ENCODE measurements around the gene RLN3. TPM values are rescaled to one million over a fixed set of nuclear protein-coding genes. Genes with fewer than 3 reads are reported as not detected.

The RLN3 gene
- total and polyA plus RNA-seq, 4 donors: not detected

DNA sequence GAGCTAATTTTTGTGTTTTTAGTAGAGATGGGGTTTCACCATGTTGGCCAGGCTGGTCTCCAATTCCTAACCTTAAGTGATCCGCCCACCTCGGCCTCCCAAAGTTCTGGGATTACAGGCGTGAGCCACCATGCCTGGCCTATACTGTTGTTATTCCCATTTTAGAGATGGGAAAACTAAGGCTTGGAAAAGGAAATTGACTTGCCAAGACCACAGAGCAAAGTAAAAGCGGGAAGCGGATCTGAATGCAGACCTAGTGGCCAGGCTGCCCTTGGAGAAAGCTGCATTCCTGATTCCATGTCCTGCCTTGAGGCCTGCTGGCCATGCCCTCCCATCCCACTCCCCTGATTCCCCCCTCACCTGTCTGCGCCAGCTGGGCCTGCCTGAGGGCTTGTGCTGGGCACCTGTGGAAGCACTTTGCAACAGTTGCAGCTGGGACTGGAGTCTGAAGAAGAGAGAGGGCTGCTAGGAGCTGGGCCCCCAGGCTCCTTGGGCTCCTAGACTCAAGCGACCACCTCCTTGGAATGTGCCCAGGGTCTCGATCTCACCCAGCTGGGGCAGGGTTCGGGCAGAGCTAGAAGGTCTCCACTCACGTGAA, 28.2 kb downstream of the RLN3 start:
- 94% methylated on average over 10 of the region's 10 CpGs for WGBS
- H3K9ac ChIP-seq (ENCODE audit: low read depth in 1 of 2, low read length in 2 of 2): no peak overlapping the region
- TF ChIP-seq RXRA (IDR thresholded peaks at IDR 0.05): no peak
- no peak for TF ChIP-seq HNF4G (IDR thresholded peaks at IDR 0.05)
- TF ChIP-seq HNF4A (conservative IDR thresholded peaks at IDR 0.05): no peak
- TF ChIP-seq, protein P1, sequence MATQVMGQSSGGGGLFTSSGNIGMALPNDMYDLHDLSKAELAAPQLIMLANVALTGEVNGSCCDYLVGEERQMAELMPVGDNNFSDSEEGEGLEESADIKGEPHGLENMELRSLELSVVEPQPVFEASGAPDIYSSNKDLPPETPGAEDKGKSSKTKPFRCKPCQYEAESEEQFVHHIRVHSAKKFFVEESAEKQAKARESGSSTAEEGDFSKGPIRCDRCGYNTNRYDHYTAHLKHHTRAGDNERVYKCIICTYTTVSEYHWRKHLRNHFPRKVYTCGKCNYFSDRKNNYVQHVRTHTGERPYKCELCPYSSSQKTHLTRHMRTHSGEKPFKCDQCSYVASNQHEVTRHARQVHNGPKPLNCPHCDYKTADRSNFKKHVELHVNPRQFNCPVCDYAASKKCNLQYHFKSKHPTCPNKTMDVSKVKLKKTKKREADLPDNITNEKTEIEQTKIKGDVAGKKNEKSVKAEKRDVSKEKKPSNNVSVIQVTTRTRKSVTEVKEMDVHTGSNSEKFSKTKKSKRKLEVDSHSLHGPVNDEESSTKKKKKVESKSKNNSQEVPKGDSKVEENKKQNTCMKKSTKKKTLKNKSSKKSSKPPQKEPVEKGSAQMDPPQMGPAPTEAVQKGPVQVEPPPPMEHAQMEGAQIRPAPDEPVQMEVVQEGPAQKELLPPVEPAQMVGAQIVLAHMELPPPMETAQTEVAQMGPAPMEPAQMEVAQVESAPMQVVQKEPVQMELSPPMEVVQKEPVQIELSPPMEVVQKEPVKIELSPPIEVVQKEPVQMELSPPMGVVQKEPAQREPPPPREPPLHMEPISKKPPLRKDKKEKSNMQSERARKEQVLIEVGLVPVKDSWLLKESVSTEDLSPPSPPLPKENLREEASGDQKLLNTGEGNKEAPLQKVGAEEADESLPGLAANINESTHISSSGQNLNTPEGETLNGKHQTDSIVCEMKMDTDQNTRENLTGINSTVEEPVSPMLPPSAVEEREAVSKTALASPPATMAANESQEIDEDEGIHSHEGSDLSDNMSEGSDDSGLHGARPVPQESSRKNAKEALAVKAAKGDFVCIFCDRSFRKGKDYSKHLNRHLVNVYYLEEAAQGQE (IDR thresholded peaks at IDR 0.05): no peak
- TF ChIP-seq, protein P2, sequence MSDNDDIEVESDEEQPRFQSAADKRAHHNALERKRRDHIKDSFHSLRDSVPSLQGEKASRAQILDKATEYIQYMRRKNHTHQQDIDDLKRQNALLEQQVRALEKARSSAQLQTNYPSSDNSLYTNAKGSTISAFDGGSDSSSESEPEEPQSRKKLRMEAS (IDR thresholded peaks at IDR 0.05): no peak
- no peak for TF ChIP-seq SP1 (IDR thresholded peaks at IDR 0.05)
- TF ChIP-seq, protein P3, sequence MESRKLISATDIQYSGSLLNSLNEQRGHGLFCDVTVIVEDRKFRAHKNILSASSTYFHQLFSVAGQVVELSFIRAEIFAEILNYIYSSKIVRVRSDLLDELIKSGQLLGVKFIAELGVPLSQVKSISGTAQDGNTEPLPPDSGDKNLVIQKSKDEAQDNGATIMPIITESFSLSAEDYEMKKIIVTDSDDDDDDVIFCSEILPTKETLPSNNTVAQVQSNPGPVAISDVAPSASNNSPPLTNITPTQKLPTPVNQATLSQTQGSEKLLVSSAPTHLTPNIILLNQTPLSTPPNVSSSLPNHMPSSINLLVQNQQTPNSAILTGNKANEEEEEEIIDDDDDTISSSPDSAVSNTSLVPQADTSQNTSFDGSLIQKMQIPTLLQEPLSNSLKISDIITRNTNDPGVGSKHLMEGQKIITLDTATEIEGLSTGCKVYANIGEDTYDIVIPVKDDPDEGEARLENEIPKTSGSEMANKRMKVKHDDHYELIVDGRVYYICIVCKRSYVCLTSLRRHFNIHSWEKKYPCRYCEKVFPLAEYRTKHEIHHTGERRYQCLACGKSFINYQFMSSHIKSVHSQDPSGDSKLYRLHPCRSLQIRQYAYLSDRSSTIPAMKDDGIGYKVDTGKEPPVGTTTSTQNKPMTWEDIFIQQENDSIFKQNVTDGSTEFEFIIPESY (IDR thresholded peaks at IDR 0.05): no peak
- no peak for TF ChIP-seq RAD21 (IDR thresholded peaks at IDR 0.05)
- no peak for TF ChIP-seq EGR1 (IDR thresholded peaks at IDR 0.05; ENCODE audit: low read depth in 2 of 2)
- no peak for TF ChIP-seq YY1 (IDR thresholded peaks at IDR 0.05)
- TF ChIP-seq JUND (IDR thresholded peaks at IDR 0.05): no peak
- TF ChIP-seq GABPA (IDR thresholded peaks at IDR 0.05 in 1 of 2, conservative IDR thresholded peaks at IDR 0.05 in 1 of 2): no peak
- TF ChIP-seq, protein P4, sequence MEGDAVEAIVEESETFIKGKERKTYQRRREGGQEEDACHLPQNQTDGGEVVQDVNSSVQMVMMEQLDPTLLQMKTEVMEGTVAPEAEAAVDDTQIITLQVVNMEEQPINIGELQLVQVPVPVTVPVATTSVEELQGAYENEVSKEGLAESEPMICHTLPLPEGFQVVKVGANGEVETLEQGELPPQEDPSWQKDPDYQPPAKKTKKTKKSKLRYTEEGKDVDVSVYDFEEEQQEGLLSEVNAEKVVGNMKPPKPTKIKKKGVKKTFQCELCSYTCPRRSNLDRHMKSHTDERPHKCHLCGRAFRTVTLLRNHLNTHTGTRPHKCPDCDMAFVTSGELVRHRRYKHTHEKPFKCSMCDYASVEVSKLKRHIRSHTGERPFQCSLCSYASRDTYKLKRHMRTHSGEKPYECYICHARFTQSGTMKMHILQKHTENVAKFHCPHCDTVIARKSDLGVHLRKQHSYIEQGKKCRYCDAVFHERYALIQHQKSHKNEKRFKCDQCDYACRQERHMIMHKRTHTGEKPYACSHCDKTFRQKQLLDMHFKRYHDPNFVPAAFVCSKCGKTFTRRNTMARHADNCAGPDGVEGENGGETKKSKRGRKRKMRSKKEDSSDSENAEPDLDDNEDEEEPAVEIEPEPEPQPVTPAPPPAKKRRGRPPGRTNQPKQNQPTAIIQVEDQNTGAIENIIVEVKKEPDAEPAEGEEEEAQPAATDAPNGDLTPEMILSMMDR (IDR thresholded peaks at IDR 0.05; ENCODE audit: low read depth, low read length, missing input control): no peak
- TF ChIP-seq, protein P5, sequence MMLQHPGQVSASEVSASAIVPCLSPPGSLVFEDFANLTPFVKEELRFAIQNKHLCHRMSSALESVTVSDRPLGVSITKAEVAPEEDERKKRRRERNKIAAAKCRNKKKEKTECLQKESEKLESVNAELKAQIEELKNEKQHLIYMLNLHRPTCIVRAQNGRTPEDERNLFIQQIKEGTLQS (IDR thresholded peaks at IDR 0.05): no peak
- no peak for TF ChIP-seq FOXA2 (IDR thresholded peaks at IDR 0.05)
- no peak for TF ChIP-seq FOXA1 (IDR thresholded peaks at IDR 0.05)
- no peak for TF ChIP-seq TAF1 (conservative IDR thresholded peaks at IDR 0.05)
- TF ChIP-seq NR2F2 (IDR thresholded peaks at IDR 0.05): no peak
- H3K4me1 ChIP-seq (ENCODE audit: control insufficient read depth in 4 of 4, insufficient read depth in 4 of 4, low read length in 3 of 4): peaks cover 1 to 29% (median 20%) of the 10 kb centered on the region in 4 donors
- H3K9me3 ChIP-seq (ENCODE audit: control insufficient read depth in 4 of 4, low read length in 3 of 4): no peaks in the 10 kb centered on the region
- DNase-seq (ENCODE audit: low spot score): no peak
- peaks cover 7 to 27% (median 13%) of the 10 kb centered on the region in 4 donors for H3K36me3 ChIP-seq (ENCODE audit: control insufficient read depth in 4 of 4, insufficient read depth in 3 of 4, low read depth in 1 of 4, low read length in 3 of 4)
- no peak overlapping the region for H3K4me3 ChIP-seq (ENCODE audit: low read depth in 1 of 3, low read length in 3 of 3)
- no peak overlapping the region for H3K27ac ChIP-seq (ENCODE audit: low read depth in 1 of 2, low read length in 2 of 2)
- H3K27me3 ChIP-seq (ENCODE audit: control insufficient read depth in 4 of 4, insufficient read depth in 4 of 4, low read length in 3 of 4): peaks cover 0 to 3% (median 0%) of the 10 kb centered on the region in 4 donors

Data from liver (tissue), 9 donors.